Tibial nerve (tissue), 4 donors: Measurements from ENCODE around the gene HSFX3.

Experiments used
- CTCF ChIP-seq, 5 experiments: fragments of 200-600 bp in 3 of 5; fragments of 450-650 bp in 2 of 5; sonication (generic) in 3 of 5; IDR thresholded peaks; one replicate each; pipeline ENCODE4 v1.5.1; 2016 to 2019; ENCODE audit warnings: antibody characterized with exemption in 5 of 5, mild to moderate bottlenecking in 3 of 5, moderate library complexity in 2 of 5
- EP300 ChIP-seq, 2 donors: sonication (generic); formaldehyde crosslinking; IDR thresholded peaks; one replicate each; pipeline ENCODE4 v1.6.1; 2017; ENCODE audit warnings: antibody characterized with exemption in 2 of 2, mild to moderate bottlenecking in 1 of 2
- POLR2A ChIP-seq, 2 donors: fragments of 450-650 bp; IDR thresholded peaks; one replicate each; pipeline ENCODE4 v1.6.1; 2017; ENCODE audit warnings: antibody characterized with exemption in 2 of 2, mild to moderate bottlenecking in 2 of 2, moderate library complexity in 2 of 2

GRCh38 chrX:149539283-149540130 lies 10.2 kb downstream of the HSFX3 start:
- TF ChIP-seq CTCF (IDR thresholded peaks at IDR 0.05) (no peak), POLR2A (IDR thresholded peaks at IDR 0.05) (no peak), EP300 (IDR thresholded peaks at IDR 0.05) (no peak)
